GM12878 (cell line): Measurements from ENCODE around the gene RAD51B. TPM values are rescaled to one million over a fixed set of nuclear protein-coding genes. Genes with fewer than 3 reads are reported as not detected.

Experiments used
- ATAC-seq: fragments of 200-7000 bp; cut with Tn5 transposase; 3 replicates; pipeline ENCODE4 v1.9.1; 2020; ENCODE audit warnings: mild to moderate bottlenecking, moderate library complexity
- BruUV-seq: library from RNA; stranded (reverse); fragments of 400-500 nt; replicated peaks from 2 replicates; lab custom pipeline; 2021; lab: Mats Ljungman, UMichigan
- CTCF ChIA-PET: fragments of 300-600 bp; sonication (Branson Sonifier 250); formaldehyde crosslinking; extraction: SDS; loops from one replicate; lab custom pipeline; 2021; ENCODE audit warnings: inconsistent platforms; lab: Yijun Ruan, JAX
- POLR2A ChIA-PET: fragments of 350-600 bp; formaldehyde crosslinking; extraction: SDS; loops from one replicate; lab custom pipeline; 2021; ENCODE audit warnings: inconsistent platforms; lab: Charles Lee
- RAD21 ChIA-PET: fragments of 300-600 bp; sonication (Branson Sonifier 250); formaldehyde crosslinking; loops from one replicate; lab custom pipeline; 2023; ENCODE audit warnings: antibody characterized with exemption; ENCODE audit not compliant: unreplicated experiment; lab: Charles Lee
- SMC1A ChIA-PET: fragments of 300-600 bp; sonication (Branson Sonifier 250); formaldehyde crosslinking; loops from one replicate; lab custom pipeline; 2023; ENCODE audit not compliant: unreplicated experiment, uncharacterized antibody; lab: Charles Lee
- DNase-seq: peaks from one replicate; pipeline ENCODE4 v3.0.0-alpha.2; 2011; ENCODE audit warnings: low read depth, low spot score
- FAIRE-seq: peaks from 3 replicates; lab custom pipeline; 2011; peaks lifted over from hg19 to GRCh38; lab: Jason Lieb, UNC
- H2AFZ ChIP-seq: 2 replicates; pipeline ENCODE4 v1.6.0; 2011; ENCODE audit warnings: low read depth, low read length, control low read depth; ENCODE audit not compliant: control insufficient read depth
- H3K27ac ChIP-seq: 2 replicates; pipeline ENCODE4 v1.5.1; 2011; ENCODE audit warnings: control low read depth; ENCODE audit not compliant: control insufficient read depth, insufficient read depth
- H3K27me3 ChIP-seq, 2 experiments: replicated peaks in 1 of 2; 2 replicates each; pipeline versions ENCODE4 v1.6.0 to v1.6.1; 2011; ENCODE audit warnings: low read length in 1 of 2; ENCODE audit not compliant: control insufficient read depth in 2 of 2, insufficient read depth in 2 of 2
- H3K36me3 ChIP-seq, 2 experiments: 2 replicates each; pipeline ENCODE4 v1.5.1; 2011; ENCODE audit warnings: low read length in 1 of 2; ENCODE audit not compliant: control insufficient read depth in 2 of 2, insufficient read depth in 2 of 2
- H3K4me1 ChIP-seq: 2 replicates; pipeline ENCODE4 v1.6.1; 2011; ENCODE audit warnings: mild to moderate bottlenecking, low read length, moderate library complexity, mixed read lengths; ENCODE audit not compliant: control insufficient read depth, insufficient read depth
- H3K4me2 ChIP-seq: 2 replicates; pipeline ENCODE4 v1.6.0; 2011; ENCODE audit warnings: control low read depth; ENCODE audit not compliant: control insufficient read depth, insufficient read depth
- H3K4me3 ChIP-seq: fragments of 200-600 bp; sonication (generic); 2 replicates; pipeline ENCODE4 v1.5.1; 2016
- H3K79me2 ChIP-seq: 2 replicates; pipeline ENCODE4 v1.6.0; 2011; ENCODE audit warnings: low read length; ENCODE audit not compliant: control insufficient read depth, insufficient read depth
- H3K9ac ChIP-seq: 2 replicates; pipeline ENCODE4 v1.8.0; 2011; ENCODE audit warnings: low read length, control low read depth, mixed read lengths; ENCODE audit not compliant: control insufficient read depth, insufficient read depth
- H3K9me3 ChIP-seq: replicated peaks from 3 replicates; pipeline ENCODE4 v1.5.1; 2011; ENCODE audit warnings: mild to moderate bottlenecking, low read length; ENCODE audit not compliant: control insufficient read depth, insufficient read depth
- H4K20me1 ChIP-seq: 2 replicates; pipeline ENCODE4 v1.6.0; 2011; ENCODE audit not compliant: control insufficient read depth, insufficient read depth
- EZH2 ChIP-seq: IDR thresholded peaks from 2 replicates; pipeline ENCODE4 v1.6.1; 2012; ENCODE audit warnings: low read depth, mild to moderate bottlenecking, control low read depth, inconsistent platforms, low read length, borderline replicate concordance; ENCODE audit not compliant: control insufficient read depth
- KLF5 ChIP-seq: fragments of 450-650 bp; IDR thresholded peaks from 2 replicates; pipeline ENCODE4 v1.6.1; 2014; ENCODE audit warnings: mild to moderate bottlenecking; ENCODE audit not compliant: partially characterized antibody
- MEF2B ChIP-seq: fragments of 450-650 bp; IDR thresholded peaks from 2 replicates; pipeline ENCODE4 v1.6.1; 2018; ENCODE audit warnings: mild to moderate bottlenecking, moderate library complexity; ENCODE audit not compliant: partially characterized antibody, poor library complexity, severe bottlenecking
- MTA3 ChIP-seq: IDR thresholded peaks from 2 replicates; pipeline ENCODE4 v1.6.1; 2012; ENCODE audit warnings: low read length, inconsistent platforms, borderline replicate concordance
- NR2C1 ChIP-seq: fragments of 450-650 bp; IDR thresholded peaks from 2 replicates; pipeline ENCODE4 v1.6.1; 2017; ENCODE audit warnings: antibody characterized with exemption, mild to moderate bottlenecking, moderate library complexity
- RELA ChIP-seq: fragments of 450-650 bp; IDR thresholded peaks from 2 replicates; pipeline ENCODE4 v1.8.0; 2014; ENCODE audit warnings: borderline replicate concordance; ENCODE audit not compliant: partially characterized antibody
- REST ChIP-seq: IDR thresholded peaks from 2 replicates; pipeline ENCODE4 v1.6.1; 2012; ENCODE audit warnings: mild to moderate bottlenecking, low read depth, low read length
- SIX5 ChIP-seq: IDR thresholded peaks from 2 replicates; pipeline ENCODE4 v1.6.1; 2011; ENCODE audit warnings: mild to moderate bottlenecking, low read depth, low read length, moderate library complexity; ENCODE audit not compliant: severe bottlenecking
- ZBTB33 ChIP-seq: fragments of 450-650 bp; IDR thresholded peaks from 2 replicates; pipeline ENCODE4 v1.6.1; 2017; ENCODE audit warnings: mild to moderate bottlenecking
- WGBS: methylation state at CpG from one replicate; pipeline ENCODE4 v1.1.6; 2016; ENCODE audit warnings: low lambda C conversion rate; ENCODE audit not compliant: insufficient replicate concordance, insufficient coverage; ENCODE audit errors: missing lambda C conversion rate; 5-methylcytosine and 5-hydroxymethylcytosine counted together
- in situ Hi-C: fragments of 300-500 bp; cut with MboI; formaldehyde crosslinking; loops from 9 replicates; pipeline ENCODE4 v1.14.3; 2018; ENCODE audit warnings: mixed read lengths
- intact Hi-C: fragments of 100-400 bp; cut with micrococcal nuclease; formaldehyde crosslinking; loops from one replicate; pipeline ENCODE4 v1.14.2; 2022; ENCODE audit not compliant: unreplicated experiment
- polyA plus RNA-seq, 11 experiments: library from polyadenylated mRNA; depleted of rRNA in 4 of 11; unstranded in 6 of 11; stranded (reverse) in 5 of 11; fragments of >200 nt; fragmentation: Nextera tagmentation in 4 of 11; fragmentation: Illumina TruSeq in 1 of 11; extraction: Ambion mirVana in 4 of 11; extraction: Trizol in 1 of 11; gene quantifications; 1 replicate in 1 of 11; 2 replicates in 10 of 11; pipeline versions ENCODE4 v1.2.1 to v1.2.3, GENCODE V29; 2011 to 2016; ENCODE audit warnings: inconsistent platforms in 2 of 11, missing spikeins in 2 of 11, low read depth in 1 of 11
- total RNA-seq, 4 experiments: library from RNA; depleted of rRNA in 3 of 4; stranded (reverse); fragments of >200 nt in 3 of 4; fragmentation: Illumina TruSeq in 1 of 4; extraction: Trizol in 1 of 4; gene quantifications; 2 replicates each; pipeline versions ENCODE4 v1.2.1 to v1.2.3, GENCODE V29; 2013 to 2021

The RAD51B gene
- total and polyA plus RNA-seq, 10 of the 15 experiments (the other 5 are each of a cell fraction or from before 2014, with no cell fraction given) = 9.8 to 26.8 (median 21.3) TPM

- Histone ChIP-seq H3K4me2 (no peak overlapping the region), H3K9ac (no peak overlapping the region), H3K36me3 (no peaks in the 10 kb centered on the region), H3K4me1 (peaks cover 28% of the 10 kb centered on the region), H3K27me3 (no peaks in the 10 kb centered on the region), H3K27ac (no peak overlapping the region), H3K4me3 (no peak overlapping the region), H4K20me1 (no peaks in the 10 kb centered on the region), H3K79me2 (no peaks in the 10 kb centered on the region), H3K9me3 (no peaks in the 10 kb centered on the region), H2AFZ (no peak overlapping the region)
- ATAC-seq (no peak), FAIRE-seq (no peak), DNase-seq (no peak)
- in situ Hi-C loops = no loop called here
- ChIA-PET POLR2A (interaction anchor here (0.8 to 1.7 kb wide), 4 partner anchors 13 to 88 kb away, joined by 3 to 6 read pairs (median 3); no protein-coding TSS in a partner anchor), SMC1A (interaction anchor here (0.6 to 5.7 kb wide), 18 partner anchors 9 to 296 kb away, joined by 3 to 56 read pairs (median 5); no protein-coding TSS in a partner anchor), CTCF (interaction anchor here (1.0 to 5.2 kb wide), 4 partner anchors 13 to 294 kb away, joined by 3 to 33 read pairs (median 4); no protein-coding TSS in a partner anchor), RAD21 (interaction anchor here (1.0 to 1.2 kb wide), 7 partner anchors 14 to 217 kb away, joined by 3 to 4 read pairs (median 3); no protein-coding TSS in a partner anchor)
- TF ChIP-seq SIX5 = no peak
- no peak for TF ChIP-seq REST
- TF ChIP-seq RELA = no peak
- no peak for TF ChIP-seq MEF2B
- no peak for TF ChIP-seq ZBTB33
- TF ChIP-seq NR2C1 = no peak
- no peak for TF ChIP-seq KLF5
- TF ChIP-seq MTA3 = no peak
- no peak for TF ChIP-seq EZH2
- 89% methylated on average over 5 of the region's 5 CpGs for WGBS
- no TSS peak for BruUV-seq
- intact Hi-C loops = no loop called here
Measured at GRCh38 chr14:68492381-68493151, 673.0 kb downstream of the RAD51B start.
